Right hindlimb (tissue), 1 donor: Measurements from ENCODE around the gene SIK2.
A peak's percentile ranks its signal among the peaks of the same experiment; 100 is the strongest.
"Not testable (repeated sequence)": the region's sequence is repeated elsewhere in the genome, so short reads cannot be mapped to it uniquely, and the experiment has no call there.

Experiments
- DNase-seq: peaks from one replicate; pipeline ENCODE4 v3.0.0-alpha.2; 2018

Gene SIK2

GRCh38 chr11:111629499-111629898 is 27.2 kb downstream of the SIK2 start:
- no peak for DNase-seq

DNA sequence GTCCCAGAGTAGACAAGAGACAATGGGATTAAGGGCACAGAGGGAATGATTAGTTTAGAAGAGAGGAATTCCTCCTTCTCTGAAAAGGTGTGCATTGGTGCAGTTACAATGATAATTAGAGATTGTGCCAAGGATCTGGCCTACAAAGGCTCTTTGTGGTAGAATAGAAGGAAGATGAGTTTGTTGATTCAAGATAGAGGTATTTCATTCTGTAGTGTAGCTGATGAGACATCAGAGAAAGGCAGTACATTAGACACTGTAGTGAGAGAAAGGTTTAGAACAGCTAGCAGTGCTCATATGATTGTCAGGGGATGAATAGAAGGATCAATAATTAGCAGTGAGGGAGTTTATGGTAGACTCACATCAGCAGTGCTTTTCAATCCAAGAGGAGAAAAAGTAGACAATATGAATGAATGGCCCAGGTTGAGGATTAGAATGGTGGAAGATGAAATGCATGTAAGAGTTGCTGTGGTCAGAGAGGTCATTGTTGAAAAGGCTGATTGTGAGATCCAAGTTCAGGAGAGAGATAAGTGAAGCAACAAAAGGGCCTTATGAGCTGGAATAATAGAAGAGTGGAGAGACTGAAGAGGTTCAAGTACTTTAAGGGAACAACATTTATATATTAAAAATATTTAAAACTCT is 28.9 kb downstream of the SIK2 start:
- no peak for DNase-seq

DNA sequence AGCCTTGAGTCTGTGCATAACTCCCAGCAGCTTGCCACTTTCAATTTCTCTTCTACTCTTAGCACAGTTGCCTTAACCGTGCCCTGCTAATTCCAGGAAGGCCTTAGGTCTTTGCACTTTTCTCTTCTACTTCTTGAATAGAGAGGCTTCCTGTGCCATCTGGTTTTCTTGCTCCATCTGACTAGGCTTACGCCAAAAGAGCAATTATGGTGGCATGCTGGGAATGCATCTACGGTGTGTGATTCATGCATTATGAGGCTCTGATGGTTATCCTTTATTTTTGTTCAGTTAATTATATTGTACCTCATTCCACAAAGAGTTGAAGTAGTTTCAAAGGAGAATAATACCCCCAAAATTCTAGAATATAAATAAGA is 29.4 kb downstream of the SIK2 start:
- DNase-seq, result no peak

DNA sequence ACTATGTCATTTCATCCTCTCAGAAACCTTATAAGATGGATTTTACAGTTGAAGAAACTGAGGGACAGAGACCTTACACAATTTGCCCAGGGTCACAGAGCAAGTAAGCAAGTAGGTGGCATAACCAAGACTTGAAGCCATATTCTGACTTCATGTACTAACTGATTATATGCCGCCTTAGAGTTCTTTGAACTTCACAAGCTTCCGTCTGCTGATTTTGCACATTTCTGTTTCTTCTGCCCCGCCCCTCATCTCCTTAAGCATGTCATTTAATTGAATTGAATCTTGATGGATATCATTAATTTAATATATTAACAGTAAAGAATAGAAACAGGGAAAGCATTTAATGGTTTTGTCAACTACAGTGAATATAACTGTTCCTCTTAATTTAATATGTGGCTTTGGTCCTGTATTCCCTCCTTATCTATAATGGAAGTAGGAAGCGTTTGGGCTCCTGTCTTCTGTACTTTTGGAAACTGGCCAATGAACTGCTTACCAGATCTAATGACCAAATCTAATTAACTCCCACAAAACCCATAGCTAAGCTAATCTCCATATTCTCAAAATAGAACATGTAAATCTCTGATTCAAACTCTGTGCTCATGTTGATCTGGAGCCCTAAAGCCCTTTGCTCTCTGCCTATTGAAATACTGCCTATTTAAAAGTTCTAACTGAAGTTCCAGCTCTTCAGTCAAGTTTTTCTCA is 30.4 kb downstream of the SIK2 start:
- no peak for DNase-seq

DNA sequence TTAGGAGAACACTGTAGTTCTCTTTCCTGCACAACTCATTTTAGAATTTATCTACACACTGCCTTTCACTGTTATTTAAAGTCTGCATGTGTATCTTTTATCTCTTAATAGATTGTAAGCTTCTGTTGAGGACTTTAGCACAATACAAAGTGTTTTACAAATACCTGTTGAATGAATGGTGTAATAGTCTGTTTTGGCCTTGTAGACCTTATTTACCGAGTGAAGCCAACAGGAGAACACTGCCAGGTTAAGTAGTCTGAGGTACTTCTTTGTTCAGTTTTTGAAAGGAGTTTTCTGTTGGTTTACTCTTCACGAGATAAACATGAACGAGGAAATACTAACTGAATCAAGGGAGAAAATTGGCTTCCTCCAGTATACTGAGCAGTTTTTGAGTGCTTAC is 31.0 kb downstream of the SIK2 start:
- no peak for DNase-seq

GRCh38 chr11:111633756-111634362 is 31.6 kb downstream of the SIK2 start:
- DNase-seq, result no peak

GRCh38 chr11:111634981-111635705 is 32.9 kb downstream of the SIK2 start:
- no peak for DNase-seq

DNA sequence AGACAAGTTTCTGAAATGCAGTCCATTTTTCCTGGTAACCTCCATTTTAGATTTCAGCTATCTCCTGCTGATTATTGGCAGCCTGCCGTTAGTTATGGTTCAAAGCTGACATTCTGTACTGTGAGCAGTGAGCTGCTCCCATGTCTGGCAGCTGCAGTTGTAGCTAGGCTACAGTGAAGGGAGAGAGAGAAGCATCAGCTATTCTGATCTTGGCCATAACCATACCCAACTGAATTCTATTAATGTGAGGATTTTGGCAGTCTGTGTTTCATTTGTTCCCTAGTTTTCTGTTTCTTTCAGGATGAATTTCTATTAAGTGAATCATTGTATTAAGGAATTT is 33.4 kb downstream of the SIK2 start:
- DNase-seq, result peak; percentile 84

DNA sequence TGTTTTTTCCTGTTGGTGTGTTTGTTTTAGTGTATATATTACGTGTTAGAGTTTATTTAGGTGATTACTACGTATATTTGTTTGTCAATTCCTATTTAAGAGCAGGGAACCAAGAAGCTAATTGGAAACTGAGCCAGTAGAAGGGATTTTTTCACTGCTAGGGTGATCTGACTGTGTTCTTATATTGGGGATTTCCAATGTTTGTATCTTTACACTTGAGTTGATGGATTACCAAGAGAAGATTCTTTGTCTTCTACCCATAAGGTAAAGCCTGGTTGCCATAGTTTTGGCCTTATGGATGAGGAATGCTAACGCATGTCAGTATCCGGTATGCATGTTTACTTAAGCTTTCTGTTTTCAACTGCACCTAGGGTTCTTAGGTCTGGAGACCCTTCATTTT is 35.6 kb downstream of the SIK2 start:
- no peak for DNase-seq

DNA sequence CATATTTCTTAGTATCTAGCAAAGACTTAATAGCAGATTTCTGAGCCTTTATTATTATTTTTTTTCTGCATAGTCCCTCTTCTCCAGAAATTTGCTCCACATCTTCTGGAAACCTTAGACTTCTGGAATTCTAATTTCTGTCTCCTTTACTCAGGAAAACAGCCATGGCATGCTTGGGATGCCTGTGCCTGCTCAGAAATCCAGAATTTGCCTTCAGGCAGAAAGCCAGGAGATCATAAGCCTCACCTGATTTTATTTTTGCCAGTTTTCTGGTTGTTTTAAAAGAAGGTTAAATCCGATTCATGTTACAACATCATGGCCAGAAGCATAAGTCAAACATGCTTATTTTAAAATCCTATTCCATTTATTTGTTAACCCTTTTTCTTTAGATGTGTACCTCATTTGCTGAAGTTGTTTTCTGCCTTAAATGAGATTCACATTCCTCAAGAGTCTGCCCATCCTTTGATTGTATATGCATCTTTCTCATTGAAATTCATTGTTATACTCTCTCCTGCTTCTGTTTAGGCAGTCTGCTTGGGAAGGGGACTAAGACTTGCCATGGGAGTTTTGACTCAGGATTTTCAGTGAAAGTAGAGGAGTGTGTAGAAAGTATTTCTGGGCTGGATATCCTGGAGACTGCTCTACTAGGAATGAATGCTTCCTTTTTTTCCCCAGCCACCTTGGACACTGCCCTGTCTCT is 37.1 kb downstream of the SIK2 start:
- no peak for DNase-seq

DNA sequence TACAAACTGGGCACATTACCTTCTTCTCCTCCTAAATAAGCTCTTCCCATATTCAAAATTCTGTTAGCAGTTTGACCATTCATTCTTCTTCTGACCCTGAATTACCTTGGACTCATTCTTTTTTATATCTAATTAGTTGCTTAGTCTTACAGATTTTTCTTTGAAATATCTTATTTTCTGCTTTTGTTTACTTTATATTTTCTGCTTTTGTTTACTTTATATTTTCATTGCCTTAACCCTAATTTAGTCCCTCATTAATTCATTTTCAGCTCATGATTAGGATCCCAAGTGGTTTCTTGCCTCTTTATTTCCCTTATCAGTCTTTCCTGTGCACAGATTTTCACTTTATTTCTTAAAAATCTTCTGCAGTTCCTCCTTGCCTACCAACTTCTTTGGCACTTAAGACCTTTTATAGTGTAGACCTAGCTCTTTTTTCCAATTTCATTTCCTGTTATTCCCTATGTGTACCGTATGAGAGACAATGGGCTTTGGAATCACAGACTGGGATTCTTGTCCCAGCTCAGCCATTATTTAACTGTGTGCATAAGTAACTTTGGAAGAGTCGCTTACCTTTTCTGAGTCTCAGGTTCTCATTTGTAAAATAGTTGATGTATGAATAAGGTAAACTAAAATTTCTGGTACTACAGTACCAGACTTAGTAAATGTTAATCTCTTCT is 39.2 kb downstream of the SIK2 start:
- no peak for DNase-seq

GRCh38 chr11:111642542-111642941 is 40.3 kb downstream of the SIK2 start:
- no peak for DNase-seq

GRCh38 chr11:111644922-111645321 is 42.7 kb downstream of the SIK2 start:
- no peak for DNase-seq

GRCh38 chr11:111645657-111646316 is 43.5 kb downstream of the SIK2 start:
- no peak for DNase-seq

- not testable (repeated sequence) for DNase-seq
These were observed 49.1 kb downstream of the SIK2 start for GRCh38 chr11:111651336-111651735.

DNA sequence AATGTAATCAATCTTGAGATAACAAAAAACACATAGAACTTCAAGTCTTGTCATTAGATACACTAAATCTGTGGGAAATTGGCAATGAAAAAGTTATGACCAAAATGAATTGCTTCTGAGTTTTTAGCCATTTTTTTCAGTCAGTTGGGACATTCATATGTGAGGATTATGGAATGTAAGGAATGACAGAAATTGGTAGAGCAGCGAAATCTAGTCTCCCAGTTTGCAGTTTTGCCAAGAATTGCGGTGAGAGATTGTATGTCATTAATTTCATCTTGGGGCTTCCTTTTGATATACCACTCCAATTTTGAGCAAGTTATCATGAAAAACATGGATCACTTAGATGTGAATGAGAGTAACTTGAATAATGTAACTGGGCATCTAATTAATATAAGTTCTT is 49.9 kb downstream of the SIK2 start:
- DNase-seq, result no peak

GRCh38 chr11:111654601-111655000 is 52.4 kb downstream of the SIK2 start:
- no peak for DNase-seq

- DNase-seq, result no peak
These were observed 53.7 kb downstream of the SIK2 start for GRCh38 chr11:111655924-111656323.

GRCh38 chr11:111657905-111658304 is 55.7 kb downstream of the SIK2 start:
- not testable (repeated sequence) for DNase-seq

- not testable (repeated sequence) for DNase-seq
These were observed 56.2 kb downstream of the SIK2 start for GRCh38 chr11:111658493-111658892.

- DNase-seq, result no peak
These were observed 57.2 kb downstream of the SIK2 start for GRCh38 chr11:111659201-111660115.
